Measurements from ENCODE around the gene HLF. TPM values are rescaled to one million over a fixed set of nuclear protein-coding genes. Genes with fewer than 3 reads are reported as not detected.

Gene HLF
- total RNA-seq, 1 donor from 2014 or later = 0.26 TPM

DNA sequence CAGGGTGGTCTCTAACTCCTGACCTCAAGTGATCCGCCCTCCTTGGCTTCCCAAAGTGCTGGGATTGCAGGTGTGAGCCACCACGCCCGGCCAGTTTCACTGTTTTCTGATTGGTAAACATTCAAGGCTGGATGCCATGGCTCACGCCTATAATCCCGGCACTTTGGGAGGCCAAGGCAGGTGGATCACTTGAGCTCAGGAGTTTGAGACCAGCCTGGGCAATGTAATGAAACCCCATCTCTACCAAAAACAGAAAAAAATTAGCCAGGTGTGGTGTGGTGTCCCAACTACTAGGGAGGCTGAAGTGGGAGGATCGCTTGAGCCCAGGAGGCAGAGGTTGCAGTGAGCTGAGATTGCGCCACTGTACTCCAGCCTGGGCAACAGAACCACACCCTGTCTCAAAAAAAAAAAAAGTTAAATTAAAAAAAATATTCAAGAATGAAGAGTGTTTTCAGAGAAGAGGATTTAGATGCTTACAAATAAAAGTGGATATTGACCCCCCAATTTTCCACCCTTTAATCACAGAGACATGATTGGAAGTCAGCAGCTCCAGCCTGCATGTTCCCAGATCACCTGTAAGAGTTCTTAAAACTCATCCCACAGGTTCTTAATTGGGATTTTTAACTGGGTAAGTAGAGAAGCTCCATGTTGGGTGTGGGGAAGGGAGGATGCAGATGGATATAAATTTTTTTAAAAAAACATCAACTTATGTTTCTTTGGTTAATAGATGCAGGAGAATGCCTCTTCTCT is 23.8 kb downstream of the HLF start:
- TF ChIP-seq, protein P1, sequence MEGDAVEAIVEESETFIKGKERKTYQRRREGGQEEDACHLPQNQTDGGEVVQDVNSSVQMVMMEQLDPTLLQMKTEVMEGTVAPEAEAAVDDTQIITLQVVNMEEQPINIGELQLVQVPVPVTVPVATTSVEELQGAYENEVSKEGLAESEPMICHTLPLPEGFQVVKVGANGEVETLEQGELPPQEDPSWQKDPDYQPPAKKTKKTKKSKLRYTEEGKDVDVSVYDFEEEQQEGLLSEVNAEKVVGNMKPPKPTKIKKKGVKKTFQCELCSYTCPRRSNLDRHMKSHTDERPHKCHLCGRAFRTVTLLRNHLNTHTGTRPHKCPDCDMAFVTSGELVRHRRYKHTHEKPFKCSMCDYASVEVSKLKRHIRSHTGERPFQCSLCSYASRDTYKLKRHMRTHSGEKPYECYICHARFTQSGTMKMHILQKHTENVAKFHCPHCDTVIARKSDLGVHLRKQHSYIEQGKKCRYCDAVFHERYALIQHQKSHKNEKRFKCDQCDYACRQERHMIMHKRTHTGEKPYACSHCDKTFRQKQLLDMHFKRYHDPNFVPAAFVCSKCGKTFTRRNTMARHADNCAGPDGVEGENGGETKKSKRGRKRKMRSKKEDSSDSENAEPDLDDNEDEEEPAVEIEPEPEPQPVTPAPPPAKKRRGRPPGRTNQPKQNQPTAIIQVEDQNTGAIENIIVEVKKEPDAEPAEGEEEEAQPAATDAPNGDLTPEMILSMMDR (IDR thresholded peaks at IDR 0.05; ENCODE audit: insufficient read depth, low read length, severe bottlenecking) = no peak
- Histone ChIP-seq H3K36me3 (ENCODE audit: control insufficient read depth, insufficient read depth, low read length) (no peaks in the 10 kb centered on the region), H3K27me3 (ENCODE audit: control insufficient read depth, insufficient read depth, low read length) (no peaks in the 10 kb centered on the region), H3K4me3 (ENCODE audit: low read depth, low read length) (no peak overlapping the region)
- DNase-seq (ENCODE audit: low read depth) (no peak), FAIRE-seq (no peak)

DNA sequence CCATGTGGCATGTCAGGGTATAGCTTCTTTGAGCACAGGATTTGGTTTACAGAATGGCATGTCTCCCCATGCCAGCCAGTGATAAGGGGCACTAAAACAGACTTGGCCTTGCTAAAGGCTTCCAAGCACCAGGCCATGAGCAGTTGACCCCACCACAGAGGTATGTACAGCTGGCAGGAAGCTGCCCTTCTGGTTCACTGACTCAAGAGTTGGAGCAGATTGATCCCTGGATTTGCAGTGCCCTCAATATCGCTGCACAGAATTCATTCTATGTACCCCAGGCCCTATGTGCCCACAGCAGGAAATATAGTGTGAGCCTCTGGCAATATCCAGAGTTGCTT is 24.3 kb downstream of the HLF start:
- FAIRE-seq (no peak), DNase-seq (ENCODE audit: low read depth) (no peak)
- Histone ChIP-seq H3K4me3 (ENCODE audit: low read depth, low read length) (no peak overlapping the region), H3K36me3 (ENCODE audit: control insufficient read depth, insufficient read depth, low read length) (no peaks in the 10 kb centered on the region), H3K27me3 (ENCODE audit: control insufficient read depth, insufficient read depth, low read length) (no peaks in the 10 kb centered on the region)
- TF ChIP-seq, protein P1 (IDR thresholded peaks at IDR 0.05; ENCODE audit: insufficient read depth, low read length, severe bottlenecking) = no peak

DNA sequence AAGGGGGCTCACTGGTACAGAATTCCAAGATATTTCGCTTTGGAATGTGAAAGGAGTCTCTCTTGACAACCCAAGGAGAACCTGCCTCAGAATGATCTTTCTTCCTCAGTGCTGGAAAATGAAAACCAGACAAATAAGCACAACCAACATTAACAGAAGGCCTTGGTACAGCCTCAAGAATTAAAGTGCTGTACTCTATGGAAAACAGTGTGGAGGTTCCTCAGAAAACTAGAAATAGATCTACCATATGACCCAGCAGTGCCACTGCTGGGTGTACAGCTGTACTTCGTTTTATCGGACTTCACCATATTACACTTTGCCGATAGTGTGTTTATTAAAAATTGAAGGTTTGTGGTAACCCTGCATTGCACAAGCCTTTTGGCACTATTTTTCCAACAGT is 25.2 kb downstream of the HLF start:
- TF ChIP-seq, protein P1 (IDR thresholded peaks at IDR 0.05; ENCODE audit: insufficient read depth, low read length, severe bottlenecking) = no peak
- H3K4me3 ChIP-seq (ENCODE audit: low read depth, low read length) = no peak overlapping the region
- FAIRE-seq (no peak), DNase-seq (ENCODE audit: low read depth) (no peak)
- no peaks in the 10 kb centered on the region for H3K36me3 ChIP-seq (ENCODE audit: control insufficient read depth, insufficient read depth, low read length)
- no peaks in the 10 kb centered on the region for H3K27me3 ChIP-seq (ENCODE audit: control insufficient read depth, insufficient read depth, low read length)

DNA sequence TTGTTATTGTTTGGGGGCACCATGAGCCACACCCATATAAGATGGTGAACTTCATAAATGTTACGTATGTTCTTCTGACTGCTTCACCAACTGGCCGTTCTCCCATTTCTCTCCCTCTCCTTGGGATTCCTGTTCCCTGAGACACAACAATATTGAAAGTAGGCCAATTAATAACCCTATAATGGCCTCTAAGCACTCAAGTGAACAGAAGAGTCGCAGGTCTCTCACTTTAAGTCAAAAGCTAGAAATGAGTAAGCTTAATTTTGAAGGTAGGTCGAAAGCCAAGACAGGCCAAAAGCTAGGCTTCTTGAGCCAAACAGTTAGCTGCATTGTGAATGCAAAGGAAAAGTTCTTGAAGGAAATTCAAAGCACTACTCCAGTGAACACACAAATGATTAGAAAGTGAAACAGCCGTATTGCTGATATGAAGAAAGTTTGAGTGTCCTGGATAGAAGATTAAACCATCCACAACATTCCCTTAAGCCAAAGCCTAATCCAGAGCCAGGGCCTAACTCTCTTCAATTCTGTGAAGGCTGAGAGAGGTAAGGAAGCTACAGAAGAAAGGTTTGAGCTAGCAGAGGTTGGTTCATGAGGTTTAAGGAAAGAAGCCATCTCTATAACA is 25.8 kb downstream of the HLF start:
- Histone ChIP-seq H3K4me3 (ENCODE audit: low read depth, low read length) (no peak overlapping the region), H3K27me3 (ENCODE audit: control insufficient read depth, insufficient read depth, low read length) (no peaks in the 10 kb centered on the region), H3K36me3 (ENCODE audit: control insufficient read depth, insufficient read depth, low read length) (no peaks in the 10 kb centered on the region)
- FAIRE-seq (no peak), DNase-seq (ENCODE audit: low read depth) (no peak)
- TF ChIP-seq, protein P1 (IDR thresholded peaks at IDR 0.05; ENCODE audit: insufficient read depth, low read length, severe bottlenecking) = no peak

GRCh38 chr17:55291114-55291507 is 26.4 kb downstream of the HLF start:
- DNase-seq (ENCODE audit: low read depth) = no peak
- Histone ChIP-seq H3K4me3 (ENCODE audit: low read depth, low read length) (no peak overlapping the region), H3K27me3 (ENCODE audit: control insufficient read depth, insufficient read depth, low read length) (no peaks in the 10 kb centered on the region), H3K36me3 (ENCODE audit: control insufficient read depth, insufficient read depth, low read length) (no peaks in the 10 kb centered on the region)
- FAIRE-seq = no peak
- TF ChIP-seq, protein P1 (IDR thresholded peaks at IDR 0.05; ENCODE audit: insufficient read depth, low read length, severe bottlenecking) = no peak
